ENCODE results near the gene RNF115.
"Not testable (repeated sequence)": the region's sequence is repeated elsewhere in the genome, so short reads cannot be mapped to it uniquely, and the experiment has no call there.

The RNF115 gene

DNA sequence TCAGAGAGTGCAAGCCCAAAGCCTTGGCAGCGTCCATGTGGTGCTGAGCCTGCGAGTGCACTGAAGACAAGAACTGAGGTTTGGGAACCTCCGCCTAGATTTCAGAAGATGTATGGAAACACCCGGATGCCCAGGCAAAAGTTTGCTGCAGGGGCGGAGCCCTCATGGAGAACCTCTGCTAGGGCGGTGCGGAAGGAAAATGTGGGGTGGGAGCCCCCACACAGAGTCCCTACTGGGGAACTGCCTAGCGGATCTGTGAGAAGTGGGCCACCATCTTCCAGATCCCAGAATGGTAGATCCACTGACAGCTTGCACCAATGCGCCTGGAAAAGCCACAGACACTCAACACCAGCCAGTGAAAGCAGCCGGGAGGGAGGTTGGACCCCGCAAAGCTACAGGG, 62.4 kb downstream of the RNF115 start:
- H4K20me1 ChIP-seq (ENCODE audit: insufficient read depth); H3K79me2 ChIP-seq (ENCODE audit: insufficient read depth, low read depth); H2AFZ ChIP-seq (ENCODE audit: low read depth); H3K4me1 ChIP-seq (ENCODE audit: low read depth, poor library complexity, severe bottlenecking); H3K4me2 ChIP-seq; H3K9ac ChIP-seq; H3K27me3 ChIP-seq (ENCODE audit: insufficient read depth, low read depth); H3K27ac ChIP-seq; H3K36me3 ChIP-seq (ENCODE audit: insufficient read depth); H3K4me3 ChIP-seq (IDR thresholded peaks at IDR 0.05; ENCODE audit: insufficient read depth, low read depth, low read length): not testable (repeated sequence)

DNA sequence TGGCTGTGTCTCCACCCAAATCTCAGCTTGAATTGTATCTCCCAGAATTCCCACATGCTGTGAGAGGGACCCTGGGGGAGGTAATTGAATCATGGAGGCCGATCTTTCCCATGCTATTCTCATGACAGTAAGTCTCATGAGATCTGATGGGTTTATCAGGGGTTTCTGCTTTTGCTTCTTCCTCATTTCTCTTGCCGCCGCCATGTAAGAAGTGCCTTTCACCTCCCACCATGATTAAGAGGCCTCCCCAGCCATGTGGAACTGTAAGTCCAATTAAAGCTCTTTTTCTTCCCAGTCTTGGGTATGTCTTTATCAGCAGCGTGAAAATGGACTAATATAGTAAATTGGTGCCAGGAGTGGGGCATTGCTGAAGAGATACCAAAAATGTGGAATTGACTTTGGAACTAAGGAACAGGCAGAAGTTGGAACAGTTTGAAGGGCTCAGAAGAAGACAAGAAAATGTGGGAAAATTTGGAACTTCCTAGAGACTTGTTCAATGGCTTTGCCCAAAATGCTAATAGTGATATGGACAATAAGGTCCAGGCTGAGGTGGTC, 63.4 kb downstream of the RNF115 start:
- not testable (repeated sequence) for H3K9ac ChIP-seq; H3K4me2 ChIP-seq; H3K4me3 ChIP-seq (IDR thresholded peaks at IDR 0.05; ENCODE audit: insufficient read depth, low read depth, low read length); H3K27ac ChIP-seq; H4K20me1 ChIP-seq (ENCODE audit: insufficient read depth); H3K79me2 ChIP-seq (ENCODE audit: insufficient read depth, low read depth); H3K4me1 ChIP-seq (ENCODE audit: low read depth, poor library complexity, severe bottlenecking); H2AFZ ChIP-seq (ENCODE audit: low read depth); H3K27me3 ChIP-seq (ENCODE audit: insufficient read depth, low read depth); H3K36me3 ChIP-seq (ENCODE audit: insufficient read depth)

DNA sequence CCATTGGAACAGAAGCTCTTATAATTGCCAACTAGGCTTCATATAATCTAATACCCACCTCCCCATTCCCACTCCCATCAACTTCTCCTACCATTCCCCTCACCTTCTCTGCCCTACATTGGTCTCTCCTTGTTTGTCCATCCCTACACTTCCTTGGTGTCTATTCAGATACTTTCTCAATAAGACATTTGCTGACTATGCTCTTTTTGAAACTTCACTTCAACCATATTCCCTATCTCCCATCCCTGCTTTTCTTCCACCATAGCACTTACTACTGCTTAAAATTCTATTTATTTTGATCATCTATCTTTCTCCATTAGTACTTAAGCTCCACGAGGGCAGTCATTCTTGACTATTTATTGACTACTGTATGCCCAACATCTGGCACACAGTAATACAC, 64.2 kb downstream of the RNF115 start:
- no peaks in the 10 kb centered on the region for H3K27me3 ChIP-seq (ENCODE audit: insufficient read depth, low read depth)

DNA sequence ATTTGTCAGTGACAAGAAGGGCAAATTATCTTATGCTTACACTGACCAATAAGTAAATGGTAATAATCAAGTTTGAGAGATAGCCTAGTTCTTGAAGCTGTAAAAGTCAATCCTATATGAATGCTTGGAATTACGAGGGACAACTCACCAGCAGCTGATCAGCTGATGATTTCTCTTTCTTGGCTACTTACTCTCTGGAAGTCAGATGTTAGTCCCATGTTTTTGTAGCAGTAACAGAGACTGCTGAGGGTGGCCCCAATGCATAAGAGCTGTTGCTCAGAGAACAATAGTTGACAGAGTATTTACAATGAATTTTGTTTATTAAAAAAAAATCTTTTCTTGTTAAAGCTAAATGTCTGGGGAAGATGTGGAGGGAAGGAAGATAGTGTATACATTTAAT, 65.3 kb downstream of the RNF115 start:
- Histone ChIP-seq H3K36me3 (ENCODE audit: insufficient read depth) (no peaks in the 10 kb centered on the region; the same call in 1 of the 2 replicates), H3K4me1 (ENCODE audit: low read depth, poor library complexity, severe bottlenecking) (peaks cover 14% of the 10 kb centered on the region), H3K79me2 (ENCODE audit: insufficient read depth, low read depth) (no peaks in the 10 kb centered on the region; the same call in 1 of the 2 replicates), H4K20me1 (ENCODE audit: insufficient read depth) (no peaks in the 10 kb centered on the region), H3K4me2 (no peak overlapping the region), H3K4me3 (IDR thresholded peaks at IDR 0.05; ENCODE audit: insufficient read depth, low read depth, low read length) (no peak overlapping the region), H3K27ac (no peak overlapping the region), H2AFZ (ENCODE audit: low read depth) (no peak overlapping the region), H3K9ac (no peak overlapping the region), H3K27me3 (ENCODE audit: insufficient read depth, low read depth) (no peaks in the 10 kb centered on the region)
- TF ChIP-seq, protein P1, sequence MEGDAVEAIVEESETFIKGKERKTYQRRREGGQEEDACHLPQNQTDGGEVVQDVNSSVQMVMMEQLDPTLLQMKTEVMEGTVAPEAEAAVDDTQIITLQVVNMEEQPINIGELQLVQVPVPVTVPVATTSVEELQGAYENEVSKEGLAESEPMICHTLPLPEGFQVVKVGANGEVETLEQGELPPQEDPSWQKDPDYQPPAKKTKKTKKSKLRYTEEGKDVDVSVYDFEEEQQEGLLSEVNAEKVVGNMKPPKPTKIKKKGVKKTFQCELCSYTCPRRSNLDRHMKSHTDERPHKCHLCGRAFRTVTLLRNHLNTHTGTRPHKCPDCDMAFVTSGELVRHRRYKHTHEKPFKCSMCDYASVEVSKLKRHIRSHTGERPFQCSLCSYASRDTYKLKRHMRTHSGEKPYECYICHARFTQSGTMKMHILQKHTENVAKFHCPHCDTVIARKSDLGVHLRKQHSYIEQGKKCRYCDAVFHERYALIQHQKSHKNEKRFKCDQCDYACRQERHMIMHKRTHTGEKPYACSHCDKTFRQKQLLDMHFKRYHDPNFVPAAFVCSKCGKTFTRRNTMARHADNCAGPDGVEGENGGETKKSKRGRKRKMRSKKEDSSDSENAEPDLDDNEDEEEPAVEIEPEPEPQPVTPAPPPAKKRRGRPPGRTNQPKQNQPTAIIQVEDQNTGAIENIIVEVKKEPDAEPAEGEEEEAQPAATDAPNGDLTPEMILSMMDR (conservative IDR thresholded peaks at IDR 0.05; ENCODE audit: low read depth, low read length): no peak

More for the DNA sequence above, 64.2 kb downstream of the RNF115 start:
- H3K4me1 ChIP-seq (ENCODE audit: low read depth, poor library complexity, severe bottlenecking): peaks cover 2% of the 10 kb centered on the region
- H3K36me3 ChIP-seq (ENCODE audit: insufficient read depth): no peaks in the 10 kb centered on the region; the same call in 1 of the 2 replicates
- no peak overlapping the region for H3K4me3 ChIP-seq (IDR thresholded peaks at IDR 0.05; ENCODE audit: insufficient read depth, low read depth, low read length)
- H4K20me1 ChIP-seq (ENCODE audit: insufficient read depth): no peaks in the 10 kb centered on the region
- H3K27ac ChIP-seq: no peak overlapping the region
- H3K9ac ChIP-seq: no peak overlapping the region
- no peak overlapping the region for H3K4me2 ChIP-seq
- H3K79me2 ChIP-seq (ENCODE audit: insufficient read depth, low read depth): no peaks in the 10 kb centered on the region; the same call in 1 of the 2 replicates
- no peak overlapping the region for H2AFZ ChIP-seq (ENCODE audit: low read depth)
- TF ChIP-seq, protein P1 (conservative IDR thresholded peaks at IDR 0.05; ENCODE audit: low read depth, low read length): no peak

DNA sequence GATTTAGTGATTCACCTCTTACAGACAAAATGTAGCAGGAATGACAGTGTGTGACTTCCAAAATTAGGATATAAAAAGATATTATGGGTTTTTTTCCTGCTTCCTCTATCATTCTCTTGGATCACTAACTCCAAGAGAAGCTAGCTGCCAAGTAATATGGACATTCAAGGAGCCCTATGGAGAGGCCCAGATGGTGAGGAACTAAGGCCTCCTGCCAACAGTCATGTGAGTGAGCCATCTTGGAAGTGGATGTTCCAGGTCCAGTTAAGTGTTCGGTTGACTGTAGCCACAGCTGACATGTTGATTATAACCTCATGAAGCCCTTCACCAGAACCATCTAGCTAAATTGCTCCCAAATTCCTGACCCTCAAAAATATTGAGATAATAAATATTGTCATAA, 65.8 kb downstream of the RNF115 start:
- Histone ChIP-seq H3K9ac (no peak overlapping the region), H3K4me3 (IDR thresholded peaks at IDR 0.05; ENCODE audit: insufficient read depth, low read depth, low read length) (no peak overlapping the region), H3K27me3 (ENCODE audit: insufficient read depth, low read depth) (no peaks in the 10 kb centered on the region), H3K27ac (no peak overlapping the region), H3K4me1 (ENCODE audit: low read depth, poor library complexity, severe bottlenecking) (peaks cover 15% of the 10 kb centered on the region), H3K4me2 (no peak overlapping the region), H2AFZ (ENCODE audit: low read depth) (no peak overlapping the region), H3K79me2 (ENCODE audit: insufficient read depth, low read depth) (no peaks in the 10 kb centered on the region; the same call in 1 of the 2 replicates), H3K36me3 (ENCODE audit: insufficient read depth) (no peaks in the 10 kb centered on the region; the same call in 1 of the 2 replicates), H4K20me1 (ENCODE audit: insufficient read depth) (no peaks in the 10 kb centered on the region)
- TF ChIP-seq, protein P1 (conservative IDR thresholded peaks at IDR 0.05; ENCODE audit: low read depth, low read length): no peak

Measured in KMS-11 (cell line).